GM18858 (cell line): ENCODE measurements around the gene ZNF106.

Experiments
- ATAC-seq: cut with Tn5 transposase; IDR thresholded peaks from one replicate; pipeline ENCODE4 v1.9.1; 2021; ENCODE audit not compliant: unreplicated experiment

Gene ZNF106

DNA sequence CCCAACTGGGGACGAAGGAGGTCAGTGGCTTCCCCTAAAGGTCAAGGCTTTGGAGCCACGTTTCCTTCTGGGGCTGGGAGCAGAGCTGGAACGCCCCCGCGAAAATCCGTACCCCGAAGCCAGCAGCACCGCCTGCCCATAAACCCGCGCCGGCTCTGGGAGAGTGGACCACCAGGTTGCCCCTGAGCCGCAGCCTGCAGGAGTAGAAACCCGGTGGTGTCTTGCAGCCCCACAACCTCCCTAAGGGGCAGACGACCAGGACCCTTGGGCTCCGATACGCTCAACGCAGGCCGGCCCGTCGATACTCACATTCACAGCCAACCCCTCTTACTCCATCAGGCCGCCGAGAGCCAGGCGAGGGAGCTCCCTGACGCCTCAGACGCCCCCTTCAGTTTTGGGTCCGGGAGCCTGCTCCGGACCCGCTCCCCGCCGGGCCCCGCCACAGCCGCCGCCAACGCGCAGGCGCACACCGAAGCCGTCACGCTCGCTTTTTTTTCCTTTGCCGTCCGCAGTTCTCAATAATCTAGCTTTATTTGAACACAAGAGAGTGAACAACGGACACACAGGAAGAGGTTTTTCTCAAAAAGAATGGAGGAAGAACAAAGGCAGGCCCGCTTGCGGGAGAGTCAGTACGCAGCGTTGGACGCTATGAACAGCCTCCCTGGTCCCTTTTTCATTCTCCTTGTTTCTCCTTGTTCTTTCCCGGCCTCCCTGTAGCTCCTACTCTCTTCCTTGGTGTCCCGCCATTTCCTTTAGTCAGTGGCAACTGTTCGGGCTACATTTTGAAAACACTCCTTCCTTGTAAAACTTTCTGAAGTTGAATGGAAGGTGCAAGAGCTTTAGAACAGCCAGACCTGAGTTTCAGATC, at the start of gene ZNF106:
Gene ZNF106, minus strand, starts transcription at position 471 of the 868 bp plus-strand sequence. CDS start 18,852 bp downstream, outside the sequence.
- no peak for ATAC-seq

DNA sequence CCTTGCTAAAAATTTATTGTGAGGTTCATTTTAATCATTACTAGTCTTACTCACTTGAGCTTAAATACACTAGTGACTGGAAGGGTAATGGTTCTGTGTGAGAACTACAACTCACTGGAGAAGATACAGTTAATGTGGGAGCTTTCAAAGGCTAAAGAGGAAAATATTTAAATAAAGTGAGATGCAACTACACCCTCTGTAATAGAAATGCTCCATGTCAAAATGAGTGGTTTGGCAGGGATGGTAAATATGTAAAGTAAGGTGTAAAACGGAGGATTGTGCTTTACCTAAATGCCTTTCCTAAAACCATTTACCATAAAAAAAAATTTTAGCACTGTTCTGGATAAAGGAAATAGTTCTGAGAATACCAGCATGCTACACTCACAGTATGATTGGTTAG, 42.3 kb upstream of the ZNF106 start:
- no peak for ATAC-seq

DNA sequence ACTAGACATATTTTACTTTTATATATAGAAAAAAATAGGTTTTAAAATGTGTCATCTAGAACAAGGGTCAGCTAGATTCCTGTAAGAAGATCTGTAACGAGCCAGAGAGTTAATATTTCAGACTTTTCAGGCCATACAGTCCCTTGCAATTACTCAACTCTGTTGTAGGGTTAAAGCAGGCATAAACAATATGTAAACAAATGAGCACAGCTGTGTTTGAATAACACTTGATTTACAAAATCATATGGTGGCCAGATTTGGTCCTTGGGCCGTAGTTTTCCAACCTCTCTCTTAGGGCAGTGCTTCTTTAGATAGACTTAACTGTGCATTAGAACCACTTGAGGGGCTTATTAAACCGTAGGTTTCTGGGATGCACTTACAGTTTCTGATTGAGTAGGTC, 38.0 kb upstream of the ZNF106 start:
- no peak for ATAC-seq

DNA sequence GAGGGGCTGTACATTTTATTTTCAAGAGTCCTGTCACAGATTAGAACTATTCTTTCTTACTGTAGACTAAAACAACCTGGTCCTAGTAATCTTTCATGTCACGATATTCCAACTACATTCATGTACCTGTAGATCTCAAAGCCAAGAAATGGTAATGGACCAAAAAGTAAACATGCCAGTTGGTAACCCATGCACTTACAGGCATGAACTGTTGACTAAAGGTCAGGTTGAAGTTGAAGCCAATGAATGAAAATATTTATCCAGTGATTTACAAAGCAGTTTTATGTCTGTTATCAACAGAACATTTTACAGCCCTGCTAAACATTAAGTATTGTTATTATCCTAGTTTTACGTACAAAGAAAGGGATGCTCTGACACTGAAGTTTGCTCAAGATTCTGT, 32.4 kb upstream of the ZNF106 start:
- ATAC-seq: no peak

DNA sequence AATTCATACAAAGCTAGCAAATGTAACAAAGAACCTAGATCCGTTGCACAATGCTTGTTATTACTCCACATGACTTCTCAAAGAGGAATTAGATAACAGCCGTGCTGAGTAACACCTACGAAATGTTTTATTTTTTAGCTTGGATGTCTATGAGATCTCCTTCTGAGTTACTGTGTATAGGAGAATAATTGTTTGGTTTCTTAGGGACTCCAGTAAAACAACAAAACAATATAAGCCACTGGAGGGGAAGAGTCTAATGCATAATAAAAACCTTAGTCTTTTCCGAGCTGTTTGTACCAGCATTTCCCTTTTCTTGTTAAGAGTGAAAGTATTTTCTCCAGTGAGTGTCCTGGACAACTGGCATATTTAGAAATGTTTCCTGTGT, 20.1 kb upstream of the ZNF106 start:
- no peak for ATAC-seq

DNA sequence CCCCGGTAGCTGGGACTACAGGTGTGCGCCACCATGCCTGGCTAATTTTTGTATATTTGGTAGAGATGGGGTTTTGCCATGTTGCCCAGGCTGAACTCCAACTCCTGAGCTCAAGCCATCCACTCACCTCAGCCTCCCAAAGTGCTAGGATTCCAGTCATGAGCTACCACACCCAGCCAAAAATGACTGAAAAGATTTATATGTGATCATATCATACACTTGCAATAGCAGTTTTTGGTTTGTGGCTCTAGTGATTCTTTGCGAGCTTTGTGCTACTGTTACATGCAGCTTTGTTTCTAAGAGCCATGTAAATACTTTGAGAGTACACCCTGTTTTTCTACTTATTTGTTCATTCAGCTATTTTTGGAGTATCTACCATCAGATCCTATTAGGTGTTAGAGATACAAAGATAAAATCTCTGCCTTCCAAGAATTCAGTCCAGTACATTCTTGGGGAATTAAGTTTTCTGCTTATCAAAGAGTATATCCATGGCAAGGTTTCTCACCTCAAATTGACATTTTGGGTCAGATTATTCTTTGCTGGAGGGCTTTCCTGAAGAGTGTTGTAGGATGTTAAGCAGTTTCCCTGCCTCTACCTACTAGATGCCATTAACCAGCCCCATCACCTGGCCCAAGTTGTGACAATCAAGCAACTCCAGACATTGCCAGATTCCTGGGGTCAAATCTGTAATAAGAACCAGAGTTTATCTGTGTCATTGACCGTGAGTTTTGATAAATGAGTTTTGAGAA, 19.5 kb upstream of the ZNF106 start:
- no peak for ATAC-seq

DNA sequence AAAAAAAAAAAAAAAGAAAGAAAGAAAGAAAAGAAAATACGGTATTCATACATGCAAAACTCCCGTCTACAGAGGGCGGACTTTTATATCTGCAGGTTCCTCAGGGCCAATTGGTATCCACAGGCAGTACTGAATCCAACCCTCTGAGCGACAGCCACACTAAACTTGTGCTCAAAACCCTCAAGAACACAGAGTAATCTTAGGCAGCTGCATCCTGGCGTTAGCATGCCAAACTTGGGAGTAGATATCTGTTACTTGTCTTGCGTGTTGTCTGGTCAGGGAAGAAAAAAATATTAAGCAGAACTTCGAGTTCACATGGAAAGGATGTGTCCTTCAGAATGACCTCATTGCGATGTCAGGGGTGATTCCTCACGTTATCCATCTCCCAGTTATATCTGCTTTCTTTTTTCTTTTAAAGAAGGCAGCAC, 17.3 kb upstream of the ZNF106 start:
- ATAC-seq: no peak

DNA sequence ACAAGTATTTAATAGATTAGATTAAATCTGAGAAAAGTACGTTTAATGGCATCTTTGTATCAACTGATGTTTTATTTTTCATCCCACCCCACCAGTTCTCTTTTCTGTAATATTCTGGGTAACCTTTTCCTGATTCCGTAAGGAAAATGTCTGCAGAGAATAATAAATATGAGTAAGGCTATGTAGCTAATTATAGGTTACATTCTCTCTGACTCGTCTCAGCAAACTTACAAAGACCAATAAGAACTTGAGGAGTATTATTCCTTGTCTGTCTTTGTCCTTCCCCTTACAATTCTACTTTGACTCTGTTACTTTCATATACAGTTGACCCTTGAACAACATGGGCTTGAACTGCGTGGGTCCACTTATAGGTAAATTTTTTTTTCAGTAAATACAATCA, 16.6 kb upstream of the ZNF106 start:
- no peak for ATAC-seq

DNA sequence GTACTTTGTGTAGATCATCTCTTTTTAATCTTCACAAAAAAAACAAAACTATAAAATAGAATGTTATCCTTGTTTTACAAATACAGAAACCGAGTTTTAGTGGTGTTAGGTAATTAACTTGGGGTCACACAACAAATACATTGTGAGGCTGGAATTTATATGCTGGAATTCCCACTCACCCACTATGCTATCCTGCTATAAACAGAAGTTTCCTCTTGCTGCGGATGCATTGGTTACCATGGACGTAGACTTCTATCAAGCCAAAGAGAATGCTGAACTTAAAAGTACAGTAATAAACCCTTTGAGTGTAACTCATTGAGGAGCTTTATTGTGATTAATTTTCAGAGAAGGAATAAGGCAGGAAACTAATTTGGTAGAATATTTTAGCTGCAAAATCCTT, 13.7 kb upstream of the ZNF106 start:
- ATAC-seq: peak; percentile 16

DNA sequence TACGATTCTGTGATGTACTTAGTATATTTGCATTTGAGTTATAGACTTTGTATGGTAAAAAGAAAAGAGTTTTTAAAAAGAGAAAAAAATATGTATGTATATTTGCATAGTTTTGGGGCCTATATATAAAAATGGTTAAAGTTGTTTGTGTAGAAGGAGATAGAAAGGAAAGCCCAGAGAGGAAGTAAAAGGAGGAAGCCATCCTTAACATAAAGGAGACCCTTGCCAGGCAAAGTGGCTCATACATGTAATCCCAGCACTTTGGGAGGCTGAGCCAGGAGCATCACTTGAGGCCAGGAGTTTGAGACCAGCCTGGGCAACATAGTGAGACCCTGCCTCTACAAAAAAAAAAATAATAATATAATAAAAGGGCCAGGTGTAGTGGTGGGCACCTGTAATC, 12.9 kb upstream of the ZNF106 start:
- no peak for ATAC-seq

DNA sequence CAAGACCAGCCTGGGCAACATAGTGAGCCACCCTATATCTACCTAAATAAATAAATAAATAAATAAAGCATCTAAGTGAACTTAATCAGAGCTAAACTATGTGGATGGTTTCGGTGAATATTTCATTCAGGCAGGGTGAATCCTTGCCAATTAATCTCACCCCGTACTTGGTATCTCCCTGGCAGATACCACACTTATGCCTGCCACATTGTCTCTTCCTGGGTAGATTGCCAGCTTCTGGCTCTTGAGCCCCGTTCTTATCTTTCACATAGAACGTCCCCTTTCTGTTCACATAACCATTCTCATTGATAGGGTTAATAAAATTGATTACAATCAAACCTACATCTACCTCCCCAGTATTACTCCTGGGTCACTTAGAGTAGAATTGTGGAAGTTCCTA, 11.5 kb upstream of the ZNF106 start:
- ATAC-seq: no peak

DNA sequence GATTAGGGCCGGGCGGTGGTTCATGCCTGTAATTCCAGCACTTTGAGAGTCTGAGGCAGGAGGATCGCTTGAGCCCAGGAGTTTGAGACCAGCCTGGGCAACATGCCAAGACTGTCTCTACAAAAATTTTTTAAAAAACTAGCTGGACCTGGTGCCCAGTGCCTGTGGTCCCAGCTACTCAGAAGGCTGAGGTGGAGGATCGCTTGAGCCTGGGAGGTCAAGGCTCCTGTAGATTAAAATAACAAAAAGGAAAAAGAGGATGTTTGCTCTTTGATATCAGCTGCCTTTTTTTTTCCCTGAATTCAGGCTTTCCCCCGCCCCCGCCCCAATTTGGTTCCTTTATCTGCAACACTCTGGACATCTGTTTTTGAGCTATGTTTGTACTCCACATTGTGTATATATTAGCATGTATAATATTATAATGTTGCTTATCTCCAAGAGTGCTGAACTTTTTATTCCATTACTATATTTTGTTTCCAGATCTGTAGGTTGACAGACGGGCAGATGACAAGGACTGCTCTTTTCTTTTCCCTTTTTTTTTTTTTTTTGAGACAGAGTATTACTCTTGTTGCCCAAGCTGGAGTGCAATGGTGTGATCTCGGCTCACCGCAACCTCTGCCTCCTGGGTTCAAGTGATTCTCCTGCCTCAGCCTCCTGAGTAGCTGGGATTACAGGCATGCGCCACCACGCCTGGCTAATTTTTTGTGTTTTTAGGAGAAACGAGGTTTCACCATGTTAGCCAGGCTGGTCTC, 9.1 kb upstream of the ZNF106 start:
- ATAC-seq: no peak

DNA sequence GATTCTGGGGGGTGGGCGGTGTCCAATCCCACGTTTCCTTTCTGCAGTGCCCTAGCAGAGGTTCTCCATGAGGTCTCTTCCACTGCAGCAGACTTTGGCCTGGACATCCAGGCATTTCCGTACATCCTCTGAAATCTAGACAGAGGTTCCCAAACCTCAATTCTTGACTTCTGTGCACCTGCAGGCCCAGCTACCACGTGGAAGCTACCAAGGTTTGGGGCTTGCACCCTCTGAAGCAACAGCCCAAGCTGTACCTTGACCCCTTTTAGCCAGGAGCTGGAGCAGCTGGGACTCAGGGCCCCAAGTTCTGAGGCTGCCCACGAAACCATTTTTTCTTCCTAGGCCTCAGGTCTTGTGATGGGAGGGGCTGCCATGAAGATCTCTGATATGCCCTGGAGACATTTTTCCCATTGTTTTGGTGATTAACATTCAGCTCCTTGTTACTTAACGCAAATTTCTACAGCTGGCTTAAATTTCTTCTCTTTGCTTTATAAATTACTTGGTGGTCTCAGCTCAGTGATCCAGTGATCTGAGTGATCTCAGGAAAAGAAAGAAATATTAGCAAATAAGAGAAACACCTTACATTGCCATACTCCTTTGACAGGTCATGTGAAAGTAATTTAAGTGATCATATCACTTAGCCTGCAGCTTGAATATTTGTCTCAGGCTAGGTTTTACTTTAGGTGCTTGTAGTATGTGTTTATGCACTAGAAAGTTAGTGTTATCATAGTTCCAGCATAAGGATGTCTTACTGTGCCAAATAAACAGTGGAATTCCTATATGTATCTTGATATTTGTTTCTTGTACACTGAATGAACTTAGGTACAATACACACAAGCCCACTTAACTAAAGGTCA, 7.5 kb upstream of the ZNF106 start:
- no peak for ATAC-seq

DNA sequence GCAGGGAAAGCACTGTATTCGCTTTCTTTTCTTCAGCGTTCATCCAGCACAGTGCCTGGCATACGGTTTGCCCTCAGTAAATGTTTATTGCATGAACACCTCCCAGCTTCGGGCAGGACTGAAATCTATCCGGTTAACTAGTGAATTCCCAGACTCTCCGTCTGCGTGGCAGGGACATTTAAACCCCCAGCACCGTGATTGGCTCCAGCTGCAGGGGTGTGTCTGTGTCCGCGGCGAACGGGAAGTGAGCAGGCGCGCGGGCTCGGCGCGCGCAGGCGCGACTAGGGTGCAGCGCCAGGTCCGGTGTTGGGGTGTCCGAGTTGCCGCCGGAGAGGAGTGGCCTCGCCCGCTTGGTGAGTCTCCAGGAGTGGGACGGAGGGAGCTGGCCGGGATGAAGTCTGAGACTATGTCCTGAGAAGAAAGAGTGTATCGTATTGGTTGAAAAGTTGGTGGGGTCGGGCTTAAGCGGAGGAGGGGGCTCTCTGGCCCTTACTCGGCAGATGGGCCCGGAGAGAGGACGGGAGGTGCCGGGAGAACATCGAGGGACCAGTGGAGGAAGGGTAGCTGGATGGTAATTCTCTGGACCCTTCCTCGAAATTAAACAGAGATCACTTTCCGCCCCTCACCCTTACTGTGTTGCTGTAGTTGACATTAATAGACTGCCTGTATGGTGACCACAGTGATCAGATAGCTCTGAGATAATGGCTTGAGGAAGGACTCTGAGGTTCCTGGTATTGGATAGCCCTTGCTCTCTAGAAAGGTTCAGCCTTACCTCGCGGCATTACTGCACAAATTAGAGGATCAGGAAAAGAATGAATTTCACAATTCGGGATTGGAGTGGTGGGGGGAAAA, 4.6 kb upstream of the ZNF106 start, which contains the start of gene SNAP23:
Gene SNAP23, plus strand, starts transcription at position 274 of the 852 bp plus-strand sequence. CDS start 16,213 bp downstream, outside the sequence.
- peak; percentile 58 for ATAC-seq

DNA sequence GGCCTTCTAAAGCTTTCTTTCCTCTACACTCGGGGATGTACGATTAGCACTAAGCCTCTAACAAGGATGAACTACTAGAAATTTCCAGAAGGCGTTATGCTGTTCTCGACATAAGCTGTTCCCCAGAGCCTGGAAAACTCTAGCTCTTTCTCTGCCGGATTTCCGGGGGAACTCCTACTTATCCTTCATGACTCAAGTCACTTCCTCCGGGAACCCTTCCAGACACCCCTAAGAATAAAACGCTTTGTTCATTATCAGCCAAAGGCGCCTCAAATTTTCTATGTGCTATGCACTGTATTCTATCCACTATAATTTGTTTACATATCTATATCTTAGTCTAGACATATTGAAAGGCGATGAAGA, 4.0 kb upstream of the ZNF106 start:
- no peak for ATAC-seq

DNA sequence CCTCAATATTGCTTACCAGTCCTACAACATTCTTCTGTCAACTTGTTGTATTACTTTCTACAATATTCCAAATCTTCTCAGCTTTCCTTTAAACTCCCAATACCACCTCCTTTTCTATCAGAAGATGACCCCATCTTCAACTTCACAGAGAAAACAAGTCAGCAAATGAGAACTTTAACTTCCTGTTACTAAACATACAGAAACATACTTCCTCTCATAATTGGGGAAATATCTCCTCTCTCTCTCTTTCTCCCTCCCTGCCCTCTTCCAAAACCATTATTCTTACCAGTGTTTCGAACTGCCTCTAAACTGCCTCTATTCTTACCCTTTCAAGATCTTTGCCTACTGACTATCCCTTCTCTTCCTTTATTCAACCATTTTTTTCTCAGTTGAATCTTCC, 2.7 kb upstream of the ZNF106 start:
- ATAC-seq: no peak

DNA sequence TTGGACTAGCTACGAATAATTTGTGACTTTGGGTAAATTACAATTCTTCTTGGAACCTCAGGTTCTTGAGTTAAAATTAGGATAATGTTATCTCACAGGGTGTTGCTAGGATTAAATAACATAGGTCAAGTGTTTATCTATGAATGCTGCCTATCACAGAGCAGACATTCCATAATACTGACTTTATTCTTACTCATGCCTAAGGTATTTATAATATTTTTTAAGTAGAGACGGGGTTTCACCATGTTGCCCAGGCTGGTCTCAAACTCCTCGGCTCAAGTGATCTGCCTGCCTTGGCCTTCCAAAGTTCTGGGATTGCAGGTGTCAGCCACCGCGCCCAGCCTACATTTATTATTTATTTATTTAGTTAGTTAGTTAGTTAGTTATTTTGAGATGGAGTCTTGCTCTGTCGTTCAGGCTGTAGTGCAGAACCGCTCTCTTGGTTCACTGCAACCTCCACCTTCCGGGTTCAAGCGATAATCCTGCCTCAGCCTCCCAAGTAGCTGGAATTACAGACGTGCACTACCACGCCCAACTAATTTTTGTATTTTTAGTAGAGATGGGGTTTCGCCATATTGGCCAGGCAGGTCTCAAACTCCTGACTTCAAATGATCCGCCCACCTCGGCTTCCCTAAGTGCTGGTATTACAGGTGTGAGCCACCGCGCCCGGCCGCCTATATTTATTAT, 741 bp upstream of the ZNF106 start:
- ATAC-seq: no peak

DNA sequence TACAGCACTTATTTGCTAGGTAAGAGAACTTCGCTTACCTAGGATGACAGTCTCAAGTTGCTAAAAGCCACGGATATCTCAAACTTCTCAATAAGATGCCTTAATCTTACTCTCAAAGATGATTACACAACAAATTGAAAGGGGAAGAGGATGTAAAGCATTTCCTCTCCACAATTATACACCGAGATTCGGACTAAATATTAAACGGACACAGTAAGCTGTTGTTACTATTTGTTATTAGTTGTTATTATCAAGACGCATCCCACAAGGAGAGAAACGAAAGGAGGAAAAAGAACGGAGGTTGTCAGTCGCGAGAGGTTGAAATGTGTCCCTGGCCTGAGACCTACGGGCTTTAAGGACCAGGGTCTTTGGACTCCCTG, 660 bp downstream of the ZNF106 start:
- ATAC-seq: no peak

DNA sequence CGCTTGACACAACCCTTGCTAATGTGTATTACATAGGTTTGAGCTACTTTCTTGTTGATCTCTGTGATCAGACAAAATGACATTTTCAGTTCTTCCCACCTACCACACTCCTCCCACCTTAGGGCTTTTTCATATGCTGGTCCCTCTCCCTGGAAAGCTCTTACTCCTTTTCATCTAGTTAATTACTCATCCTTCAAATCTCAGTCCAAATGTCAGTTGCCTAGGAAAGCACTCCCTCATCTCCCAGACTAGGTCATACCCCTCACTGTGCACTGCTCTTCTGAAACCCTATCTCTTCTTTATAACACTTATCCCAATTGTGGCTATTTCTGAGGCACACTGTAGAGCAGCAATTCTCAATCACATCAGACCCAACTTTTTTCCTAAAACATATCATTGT, 7.3 kb downstream of the ZNF106 start:
- no peak for ATAC-seq
